ENCODE measurements around the gene TRIM71.

TRIM71 gene

DNA sequence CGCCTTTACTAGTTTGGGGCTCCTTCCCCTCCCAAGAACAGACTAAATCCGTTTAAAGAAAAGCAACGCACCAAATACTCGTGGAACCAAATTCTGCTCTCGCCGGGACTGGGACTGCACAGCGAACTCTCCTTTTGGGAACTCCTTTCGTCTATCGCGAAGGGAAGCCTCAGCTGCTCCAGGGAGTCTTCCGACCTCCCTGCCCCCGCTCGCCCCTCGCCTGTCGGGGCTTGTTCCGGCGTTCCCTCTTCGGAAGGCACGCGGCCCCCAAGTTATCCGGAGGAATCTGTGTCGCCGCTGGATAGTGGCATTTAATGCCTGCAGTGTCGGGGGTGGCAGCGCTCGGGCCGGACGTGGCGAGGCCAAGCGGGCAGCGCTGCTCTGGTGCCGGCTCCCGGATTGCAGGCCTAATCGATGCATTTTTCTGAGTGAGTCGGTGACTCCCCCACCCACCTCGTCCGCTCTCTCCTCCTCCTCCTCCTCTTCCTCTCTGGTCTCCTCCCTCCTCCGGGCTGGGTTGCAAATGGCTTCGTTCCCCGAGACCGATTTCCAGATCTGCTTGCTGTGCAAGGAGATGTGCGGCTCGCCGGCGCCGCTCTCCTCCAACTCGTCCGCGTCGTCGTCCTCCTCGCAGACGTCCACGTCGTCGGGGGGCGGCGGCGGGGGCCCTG, at the start of gene TRIM71:
Gene TRIM71, plus strand, starts transcription at position 440 of the 671 bp plus-strand sequence. Its CDS starts 84 bp downstream, at position 524.
- no peak within 1 kb of the TSS for H3K27ac ChIP-seq (ENCODE audit: low read depth, low read length)
- no peaks in the 10 kb centered on the region for H3K36me3 ChIP-seq (ENCODE audit: low read length)
- no peaks in the 10 kb centered on the region for H3K9me2 ChIP-seq (replicated peaks; ENCODE audit: insufficient read depth, low read length)
- no peak within 1 kb of the TSS for H3K9ac ChIP-seq (ENCODE audit: low read length)
- H4K20me1 ChIP-seq (ENCODE audit: low read depth, low read length), result no peaks in the 10 kb centered on the region
- no peaks in the 10 kb centered on the region for H3F3A ChIP-seq (ENCODE audit: insufficient read depth)
- H3K9me3 ChIP-seq (ENCODE audit: insufficient read depth, low read length), result no peaks in the 10 kb centered on the region
- H2AFZ ChIP-seq (ENCODE audit: low read depth, low read length, severe bottlenecking), result no peak within 1 kb of the TSS
- no peak within 1 kb of the TSS for H3K4me3 ChIP-seq (ENCODE audit: insufficient read depth, low read length, poor library complexity, severe bottlenecking)
- H3K4me2 ChIP-seq (ENCODE audit: low read depth, low read length, poor library complexity, severe bottlenecking), result no peak within 1 kb of the TSS
- no peaks in the 10 kb centered on the region for H3K27me3 ChIP-seq (ENCODE audit: low read length)
- no peak for TF ChIP-seq CTCF (IDR thresholded peaks at IDR 0.05; ENCODE audit: insufficient read depth, low read length, poor library complexity, severe bottlenecking)
- TF ChIP-seq EZH2phosphoT487 (conservative IDR thresholded peaks at IDR 0.05; ENCODE audit: low read length), result no peak
- H3K79me2 ChIP-seq (ENCODE audit: insufficient read depth, low read length), result no peaks in the 10 kb centered on the region

DNA sequence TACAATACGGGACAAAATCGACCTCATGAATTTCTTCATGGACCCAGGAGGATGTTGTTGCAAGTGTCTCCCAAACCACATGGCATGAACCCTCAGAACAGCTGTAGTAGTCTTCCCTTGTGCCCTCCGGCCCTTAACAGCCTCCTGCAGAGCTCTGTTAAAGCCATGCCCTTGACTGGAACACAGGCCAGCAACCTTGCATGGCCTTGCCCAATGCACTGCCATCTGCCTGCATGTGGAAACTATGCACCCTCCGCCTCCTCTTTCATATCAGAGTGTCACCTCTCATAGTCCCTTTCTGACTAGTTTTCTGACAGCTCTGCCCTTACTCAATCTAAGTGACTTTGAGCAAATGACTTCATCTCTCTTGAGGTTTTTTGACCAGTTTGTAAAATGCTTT, 39.4 kb upstream of the TRIM71 start:
- Histone ChIP-seq H3K36me3 (ENCODE audit: low read length) (peaks cover 3% of the 10 kb centered on the region; the same call in 1 of the 2 replicates), H3K9me2 (replicated peaks; ENCODE audit: insufficient read depth, low read length) (no peaks in the 10 kb centered on the region), H3K9ac (ENCODE audit: low read length) (no peak overlapping the region), H3K9me3 (ENCODE audit: insufficient read depth, low read length) (no peaks in the 10 kb centered on the region), H3K27ac (ENCODE audit: low read depth, low read length) (no peak overlapping the region), H3K79me2 (ENCODE audit: insufficient read depth, low read length) (no peaks in the 10 kb centered on the region), H4K20me1 (ENCODE audit: low read depth, low read length) (no peaks in the 10 kb centered on the region), H3K4me2 (ENCODE audit: low read depth, low read length, poor library complexity, severe bottlenecking) (no peak overlapping the region), H3K27me3 (ENCODE audit: low read length) (no peaks in the 10 kb centered on the region), H3K4me3 (ENCODE audit: insufficient read depth, low read length, poor library complexity, severe bottlenecking) (no peak overlapping the region), H3F3A (ENCODE audit: insufficient read depth) (no peaks in the 10 kb centered on the region), H2AFZ (ENCODE audit: low read depth, low read length, severe bottlenecking) (no peak overlapping the region)
- TF ChIP-seq EZH2phosphoT487 (conservative IDR thresholded peaks at IDR 0.05; ENCODE audit: low read length), result no peak
- TF ChIP-seq CTCF (IDR thresholded peaks at IDR 0.05; ENCODE audit: insufficient read depth, low read length, poor library complexity, severe bottlenecking), result no peak

DNA sequence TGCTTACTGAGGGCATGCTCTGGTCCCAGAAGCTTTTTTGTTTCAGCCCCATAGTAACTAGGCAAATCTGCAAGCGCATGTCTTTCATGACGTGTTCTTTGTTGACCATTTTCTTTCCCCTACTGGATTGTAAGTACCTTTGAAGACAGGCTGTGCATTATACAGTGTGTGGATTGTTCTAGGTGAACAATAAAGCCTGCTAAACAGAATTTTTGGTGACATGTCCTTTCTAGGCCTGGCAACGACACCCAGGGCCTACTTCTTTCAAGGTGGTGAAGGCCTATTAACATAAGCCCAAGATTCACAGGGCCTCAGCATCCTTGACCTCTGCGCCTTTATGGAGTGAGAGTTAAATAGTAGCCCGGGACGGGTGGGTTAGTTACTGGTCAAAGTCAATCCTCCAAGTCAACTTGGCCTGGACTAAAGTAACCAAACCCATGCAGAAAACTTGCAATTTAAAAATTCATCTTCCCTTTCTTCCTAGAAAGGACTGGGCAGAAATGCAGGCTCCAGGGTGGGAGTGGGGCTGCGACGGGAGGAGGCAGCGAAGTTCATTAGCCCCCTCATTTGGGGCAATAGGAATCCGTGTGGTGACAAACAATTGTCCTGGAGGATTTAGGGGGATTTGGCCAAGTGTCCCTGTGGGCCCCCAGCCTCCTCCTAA, 37.6 kb upstream of the TRIM71 start:
- Histone ChIP-seq H3K4me3 (ENCODE audit: insufficient read depth, low read length, poor library complexity, severe bottlenecking) (no peak overlapping the region), H3K9ac (ENCODE audit: low read length) (no peak overlapping the region)
- no peak for TF ChIP-seq CTCF (IDR thresholded peaks at IDR 0.05; ENCODE audit: insufficient read depth, low read length, poor library complexity, severe bottlenecking)
- TF ChIP-seq EZH2phosphoT487 (conservative IDR thresholded peaks at IDR 0.05; ENCODE audit: low read length), result no peak

More for the DNA sequence above, 37.6 kb upstream of the TRIM71 start:
- H4K20me1 ChIP-seq (ENCODE audit: low read depth, low read length), result no peaks in the 10 kb centered on the region
- no peaks in the 10 kb centered on the region for H3F3A ChIP-seq (ENCODE audit: insufficient read depth)
- H3K27ac ChIP-seq (ENCODE audit: low read depth, low read length), result no peak overlapping the region
- H3K9me3 ChIP-seq (ENCODE audit: insufficient read depth, low read length), result no peaks in the 10 kb centered on the region
- H3K9me2 ChIP-seq (replicated peaks; ENCODE audit: insufficient read depth, low read length), result no peaks in the 10 kb centered on the region
- H3K27me3 ChIP-seq (ENCODE audit: low read length), result no peaks in the 10 kb centered on the region
- no peaks in the 10 kb centered on the region for H3K36me3 ChIP-seq (ENCODE audit: low read length)
- peak overlapping the region; percentile 74 for H3K4me2 ChIP-seq (ENCODE audit: low read depth, low read length, poor library complexity, severe bottlenecking)
- H3K79me2 ChIP-seq (ENCODE audit: insufficient read depth, low read length), result no peaks in the 10 kb centered on the region
- no peak overlapping the region for H2AFZ ChIP-seq (ENCODE audit: low read depth, low read length, severe bottlenecking)
